GM21529 (cell line): ENCODE results near the gene RABAC1.

Experiments used
- ATAC-seq: cut with Tn5 transposase; IDR thresholded peaks from one replicate; pipeline ENCODE4 v1.9.1; 2021; ENCODE audit not compliant: unreplicated experiment

The RABAC1 gene

DNA sequence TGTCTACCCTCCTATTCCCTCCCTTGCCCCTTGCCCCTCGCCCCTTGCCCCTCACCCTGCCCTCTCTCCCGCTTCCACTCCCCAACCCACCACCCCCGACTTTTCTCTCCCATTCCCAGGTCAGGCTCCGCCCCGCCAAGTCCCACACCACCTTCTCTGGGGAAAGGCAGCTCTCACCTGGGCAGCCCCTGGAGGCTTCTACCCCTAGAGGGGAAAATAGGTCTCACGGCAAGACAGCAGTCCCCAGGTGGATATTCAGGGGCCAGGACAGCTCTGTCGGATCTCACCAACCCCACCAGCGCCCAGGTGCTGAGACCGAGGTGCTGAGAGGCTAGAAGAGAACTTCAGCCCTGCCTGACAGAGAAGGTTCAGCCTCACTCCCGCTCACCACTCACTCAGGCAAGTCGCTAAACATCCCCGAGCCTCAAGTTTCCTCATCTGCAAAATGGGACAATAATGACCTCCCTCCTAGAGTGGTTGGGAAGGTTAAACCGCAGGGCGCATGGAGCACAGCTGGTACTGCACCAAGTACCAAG, 29.5 kb downstream of the RABAC1 start:
- ATAC-seq: no peak

DNA sequence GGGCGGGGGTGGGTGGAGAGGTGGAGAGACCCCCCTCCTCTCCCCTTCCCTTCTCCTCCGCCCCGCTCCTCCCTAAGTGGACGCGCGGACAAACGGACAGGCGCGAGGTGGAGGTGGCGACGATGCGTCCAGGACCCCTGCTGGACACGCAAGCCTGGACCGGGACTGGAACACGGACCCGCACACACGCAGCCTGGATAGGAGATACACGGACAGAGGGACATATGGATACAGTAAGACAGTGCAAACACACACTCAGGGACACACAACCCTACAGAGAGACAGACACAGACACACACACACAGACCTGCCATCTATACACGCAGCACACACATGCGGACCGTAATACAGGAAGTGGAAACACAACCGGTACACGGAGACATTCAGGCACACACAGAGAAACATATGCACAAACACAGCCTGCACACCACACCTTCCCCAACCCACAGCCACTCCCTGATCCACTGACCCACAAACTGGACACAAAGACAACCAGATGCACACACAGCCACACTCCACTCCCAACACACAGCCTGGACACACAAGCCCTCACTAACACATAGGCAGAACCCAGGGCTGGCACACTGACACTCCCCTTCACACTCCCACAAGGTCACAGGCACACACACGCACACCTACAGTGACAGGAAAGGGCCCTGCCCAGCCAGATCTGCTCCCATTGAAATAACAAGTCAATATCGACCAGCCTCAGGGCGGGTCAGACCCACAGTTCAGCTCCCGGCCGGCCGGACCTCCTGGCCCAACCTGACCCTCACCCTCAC, 30.2 kb downstream of the RABAC1 start:
- no peak for ATAC-seq

GRCh38 chr19:41928221-41928683, 30.9 kb downstream of the RABAC1 start, which contains the start of gene ERFL:
ERFL (minus strand) TSS chr19:41928449; CDS start chr19:41912919, 15,530 bp downstream.
- ATAC-seq: no peak

DNA sequence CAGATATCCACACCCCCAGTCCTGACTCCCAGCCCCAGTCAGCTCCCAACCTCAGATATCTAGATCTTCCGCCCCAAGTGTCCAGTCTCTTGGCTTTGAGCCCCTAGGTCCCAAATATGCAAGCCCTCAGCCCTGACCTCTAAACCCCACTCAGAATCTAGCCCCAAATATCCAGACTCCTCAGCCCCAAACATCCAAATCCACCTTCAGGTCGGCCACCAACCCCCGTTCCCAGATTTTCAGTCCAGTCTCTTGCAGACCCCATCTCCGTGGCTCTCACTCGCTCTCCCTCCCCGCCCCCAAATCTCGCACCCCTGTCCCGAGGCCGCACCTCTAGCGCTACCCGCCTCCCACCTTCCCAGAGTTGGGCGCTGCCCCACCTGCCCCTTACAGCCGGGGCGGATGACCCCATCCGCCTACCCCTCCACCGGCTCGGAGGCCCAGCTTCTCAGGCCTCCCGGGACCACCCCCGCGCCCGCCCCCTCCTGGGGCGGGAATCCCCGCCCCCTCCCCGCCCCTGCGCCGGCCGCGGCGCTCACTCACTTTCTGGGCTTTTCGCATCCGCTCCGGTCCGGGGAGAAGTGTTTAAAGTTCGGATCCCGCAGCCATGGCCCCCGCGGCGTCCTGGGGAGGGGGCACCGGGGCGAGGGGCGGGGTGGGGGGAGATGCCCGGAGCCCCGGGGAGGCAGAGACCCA, 31.5 kb downstream of the RABAC1 start:
- no peak for ATAC-seq

GRCh38 chr19:41926763-41927496, 32.2 kb downstream of the RABAC1 start:
- no peak for ATAC-seq

GRCh38 chr19:41926028-41926762, 32.9 kb downstream of the RABAC1 start:
- no peak for ATAC-seq

GRCh38 chr19:41925208-41926003, 33.7 kb downstream of the RABAC1 start:
- no peak for ATAC-seq

GRCh38 chr19:41924151-41925145, 34.7 kb downstream of the RABAC1 start:
- no peak for ATAC-seq

- no peak for ATAC-seq
Observed at GRCh38 chr19:41923045-41923788, 35.9 kb downstream of the RABAC1 start.

GRCh38 chr19:41922585-41922984, 36.5 kb downstream of the RABAC1 start:
- no peak for ATAC-seq

- ATAC-seq: no peak
Observed at GRCh38 chr19:41921577-41922576, 37.2 kb downstream of the RABAC1 start.

- no peak for ATAC-seq
Observed at GRCh38 chr19:41920882-41921576, 38.1 kb downstream of the RABAC1 start.

DNA sequence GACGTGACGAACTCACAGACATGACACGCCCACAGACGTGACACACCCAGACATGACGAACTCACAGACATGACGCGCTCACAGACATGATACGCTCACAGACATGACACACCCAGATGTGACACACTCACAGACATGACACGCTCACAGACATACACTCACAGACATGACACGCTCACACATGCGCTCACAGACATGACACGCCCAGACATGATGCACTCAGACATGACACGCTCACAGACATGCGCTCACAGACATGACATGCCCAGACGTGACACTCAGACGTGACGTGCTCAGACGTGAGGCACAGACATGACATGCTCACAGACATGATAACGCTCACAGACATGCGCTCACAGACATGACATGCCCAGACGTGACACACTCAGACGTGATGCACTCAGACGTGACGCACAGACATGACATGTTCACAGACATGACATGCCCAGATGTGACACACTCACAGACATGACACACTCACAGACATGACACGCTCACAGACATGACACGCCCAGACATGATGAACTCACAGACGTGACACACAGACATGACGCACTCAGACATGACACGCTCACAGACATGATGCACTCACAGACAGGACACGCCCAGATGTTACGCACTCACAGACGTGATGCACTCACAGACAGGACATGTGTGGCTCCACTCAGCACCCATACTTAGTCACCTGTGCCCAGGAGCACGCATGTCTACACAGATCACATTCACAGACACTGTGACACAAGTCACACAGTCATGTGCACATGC, 39.0 kb downstream of the RABAC1 start:
- ATAC-seq: no peak

GRCh38 chr19:41918653-41919244, 40.4 kb downstream of the RABAC1 start:
- ATAC-seq: no peak

DNA sequence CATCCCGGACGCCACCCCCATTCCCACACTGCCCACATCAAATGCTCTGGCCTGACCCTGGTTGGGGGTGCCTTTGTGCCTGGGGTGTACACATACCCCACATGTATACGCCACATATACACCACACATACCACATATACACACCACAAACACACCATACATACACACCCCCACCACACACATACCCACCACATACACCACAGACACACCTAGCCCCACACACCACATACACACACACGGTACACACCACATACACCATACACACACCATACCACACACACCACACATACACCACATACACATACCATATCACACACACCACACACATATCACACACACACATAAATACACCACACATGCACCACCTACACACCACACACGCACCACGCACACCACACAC, 41.0 kb downstream of the RABAC1 start:
- no peak for ATAC-seq
